ENCODE measurements around the gene BCL11A.

DNA sequence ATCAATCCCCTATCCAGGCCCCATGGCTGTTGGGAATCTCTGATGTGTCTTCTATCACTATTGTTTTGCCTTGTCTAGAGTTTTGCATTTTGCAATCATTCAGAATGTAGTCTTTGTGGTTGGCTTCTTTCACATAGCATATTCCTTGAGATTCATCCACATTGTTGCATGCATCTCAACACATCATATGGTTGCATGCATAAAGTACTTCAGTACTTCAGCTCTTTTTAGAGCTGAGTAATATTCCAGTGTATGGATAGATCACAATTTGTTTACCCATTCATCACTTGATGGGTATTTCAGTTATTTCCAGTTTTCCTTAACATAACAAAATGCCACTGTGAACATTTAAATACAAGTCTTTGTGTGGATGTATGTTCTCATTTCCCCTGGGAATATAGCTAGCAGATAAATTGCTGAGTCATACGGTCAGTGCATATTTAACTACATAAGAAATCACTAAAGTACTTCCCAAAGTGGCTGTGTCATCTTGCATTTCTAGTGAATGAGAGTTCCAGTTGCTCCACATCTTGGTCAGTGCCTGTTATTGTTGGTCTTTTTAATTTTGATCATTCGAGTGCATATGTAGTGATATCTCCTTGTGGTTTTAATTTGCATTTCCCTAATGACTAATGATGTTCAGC lies 138.8 kb downstream of the BCL11A start:
- TF ChIP-seq ISL1 (CRISPR knock-in tag; IDR thresholded peaks at IDR 0.05) = no peak
- TF ChIP-seq, protein P1, sequence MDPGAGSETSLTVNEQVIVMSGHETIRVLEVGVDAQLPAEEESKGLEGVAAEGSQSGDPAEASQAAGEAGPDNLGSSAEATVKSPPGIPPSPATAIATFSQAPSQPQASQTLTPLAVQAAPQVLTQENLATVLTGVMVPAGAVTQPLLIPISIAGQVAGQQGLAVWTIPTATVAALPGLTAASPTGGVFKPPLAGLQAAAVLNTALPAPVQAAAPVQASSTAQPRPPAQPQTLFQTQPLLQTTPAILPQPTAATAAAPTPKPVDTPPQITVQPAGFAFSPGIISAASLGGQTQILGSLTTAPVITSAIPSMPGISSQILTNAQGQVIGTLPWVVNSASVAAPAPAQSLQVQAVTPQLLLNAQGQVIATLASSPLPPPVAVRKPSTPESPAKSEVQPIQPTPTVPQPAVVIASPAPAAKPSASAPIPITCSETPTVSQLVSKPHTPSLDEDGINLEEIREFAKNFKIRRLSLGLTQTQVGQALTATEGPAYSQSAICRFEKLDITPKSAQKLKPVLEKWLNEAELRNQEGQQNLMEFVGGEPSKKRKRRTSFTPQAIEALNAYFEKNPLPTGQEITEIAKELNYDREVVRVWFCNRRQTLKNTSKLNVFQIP (CRISPR knock-in tag; IDR thresholded peaks at IDR 0.05; ENCODE audit: borderline replicate concordance, low read depth) = no peak
- no peak for TF ChIP-seq TSHZ2 (CRISPR knock-in tag; IDR thresholded peaks at IDR 0.05)
- TF ChIP-seq, protein P2, sequence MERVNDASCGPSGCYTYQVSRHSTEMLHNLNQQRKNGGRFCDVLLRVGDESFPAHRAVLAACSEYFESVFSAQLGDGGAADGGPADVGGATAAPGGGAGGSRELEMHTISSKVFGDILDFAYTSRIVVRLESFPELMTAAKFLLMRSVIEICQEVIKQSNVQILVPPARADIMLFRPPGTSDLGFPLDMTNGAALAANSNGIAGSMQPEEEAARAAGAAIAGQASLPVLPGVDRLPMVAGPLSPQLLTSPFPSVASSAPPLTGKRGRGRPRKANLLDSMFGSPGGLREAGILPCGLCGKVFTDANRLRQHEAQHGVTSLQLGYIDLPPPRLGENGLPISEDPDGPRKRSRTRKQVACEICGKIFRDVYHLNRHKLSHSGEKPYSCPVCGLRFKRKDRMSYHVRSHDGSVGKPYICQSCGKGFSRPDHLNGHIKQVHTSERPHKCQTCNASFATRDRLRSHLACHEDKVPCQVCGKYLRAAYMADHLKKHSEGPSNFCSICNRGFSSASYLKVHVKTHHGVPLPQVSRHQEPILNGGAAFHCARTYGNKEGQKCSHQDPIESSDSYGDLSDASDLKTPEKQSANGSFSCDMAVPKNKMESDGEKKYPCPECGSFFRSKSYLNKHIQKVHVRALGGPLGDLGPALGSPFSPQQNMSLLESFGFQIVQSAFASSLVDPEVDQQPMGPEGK (CRISPR knock-in tag; IDR thresholded peaks at IDR 0.05; ENCODE audit: borderline replicate concordance) = no peak
- TF ChIP-seq ZFP3 (CRISPR knock-in tag; IDR thresholded peaks at IDR 0.05) = no peak
- no peak for TF ChIP-seq OSR1 (CRISPR knock-in tag; IDR thresholded peaks at IDR 0.05)
- TF ChIP-seq BACH2 (CRISPR knock-in tag; IDR thresholded peaks at IDR 0.05; ENCODE audit: borderline replicate concordance) = no peak
- no peak for TF ChIP-seq CREB5 (CRISPR knock-in tag; IDR thresholded peaks at IDR 0.05; ENCODE audit: low read depth)
- TF ChIP-seq RARB (CRISPR knock-in tag; IDR thresholded peaks at IDR 0.05) = no peak

All from SK-N-SH treated with all-trans-retinoic acid at 6 μM for 48 hours (cell line).